Activated CD8-positive, alpha-beta memory T cell treated with anti-CD3 and anti-CD28 coated beads, Interleukin-2, amount 50 U/mL, for 24 hours (primary cell): ENCODE measurements around the gene THSD7B.
"Not testable (repeated sequence)": the region's sequence is repeated elsewhere in the genome, so short reads cannot be mapped to it uniquely, and the experiment has no call there.

ENCODE experiments used
- DNase-seq: peaks from one replicate; pipeline ENCODE4 v3.0.0-alpha.2; 2020; ENCODE audit errors: extremely low read depth

THSD7B gene

DNA sequence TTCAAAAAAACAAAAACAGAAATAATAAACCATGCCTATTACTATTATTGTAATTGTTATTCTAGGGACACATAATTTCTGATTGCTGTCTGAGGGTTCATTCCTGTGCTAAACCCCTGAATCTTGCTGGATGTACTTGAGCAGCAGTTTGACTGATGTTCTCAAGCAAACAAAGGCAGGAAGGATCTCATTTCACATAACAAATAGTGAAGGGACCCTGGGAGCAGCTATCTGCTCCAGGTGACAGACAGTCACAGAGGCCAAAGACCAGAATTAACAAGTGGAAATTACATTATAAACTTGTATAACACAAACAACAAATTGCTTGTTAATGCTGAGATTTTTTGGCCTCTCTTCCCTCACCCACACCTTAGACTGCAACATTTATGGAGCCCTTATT, 284.2 kb downstream of the THSD7B start:
- no peak for DNase-seq

- no peak for DNase-seq
Measured at GRCh38 chr2:137050949-137051348, 285.6 kb downstream of the THSD7B start.

GRCh38 chr2:137051778-137052398, 286.5 kb downstream of the THSD7B start:
- no peak for DNase-seq

DNA sequence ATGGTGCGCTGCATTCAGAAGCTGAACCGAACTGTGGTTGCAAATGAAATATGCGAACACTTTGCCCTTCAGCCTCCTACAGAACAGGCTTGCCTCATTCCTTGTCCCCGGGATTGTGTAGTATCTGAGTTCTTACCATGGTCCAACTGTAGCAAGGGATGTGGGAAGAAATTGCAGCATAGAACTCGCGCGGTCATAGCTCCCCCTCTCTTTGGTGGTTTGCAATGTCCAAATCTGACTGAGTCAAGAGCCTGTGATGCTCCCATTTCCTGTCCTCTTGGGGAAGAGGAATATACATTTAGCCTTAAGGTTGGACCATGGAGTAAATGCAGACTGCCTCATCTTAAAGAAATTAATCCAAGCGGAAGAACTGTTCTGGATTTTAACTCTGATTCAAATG, 291.4 kb downstream of the THSD7B start:
- DNase-seq = no peak

DNA sequence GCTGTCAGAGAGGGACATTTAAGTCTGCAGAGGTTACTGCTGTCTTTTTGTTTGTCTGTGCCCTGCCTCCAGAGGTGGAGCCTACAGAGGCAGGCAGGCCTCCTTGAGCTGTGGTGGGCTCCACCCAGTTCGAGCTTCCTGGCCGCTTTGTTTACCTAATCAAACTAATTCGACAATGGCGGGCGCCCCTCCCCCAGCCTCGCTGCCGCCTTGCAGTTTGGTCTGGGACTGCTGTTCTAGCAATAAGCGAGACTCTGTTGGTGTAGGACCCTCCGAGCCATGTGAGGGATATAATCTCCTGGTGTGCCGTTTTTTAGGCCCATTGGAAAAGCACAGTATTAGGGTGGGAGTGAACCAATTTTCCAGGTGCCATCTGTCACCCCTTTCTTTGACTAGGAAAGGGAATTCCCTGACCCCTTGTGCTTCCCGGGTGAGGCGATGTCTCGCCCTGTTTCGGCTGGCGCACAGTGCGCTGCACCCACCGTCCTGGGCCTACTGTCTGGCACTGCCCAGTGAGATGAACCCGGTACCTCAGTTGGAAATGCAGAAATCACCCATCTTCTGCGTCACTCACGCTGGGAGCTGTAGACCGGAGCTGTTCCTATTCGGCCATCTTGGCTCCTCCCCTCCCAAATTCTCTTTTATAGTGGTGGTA, 310.9 kb downstream of the THSD7B start:
- DNase-seq = not testable (repeated sequence)

GRCh38 chr2:137091704-137092103, 326.4 kb downstream of the THSD7B start:
- DNase-seq = no peak

DNA sequence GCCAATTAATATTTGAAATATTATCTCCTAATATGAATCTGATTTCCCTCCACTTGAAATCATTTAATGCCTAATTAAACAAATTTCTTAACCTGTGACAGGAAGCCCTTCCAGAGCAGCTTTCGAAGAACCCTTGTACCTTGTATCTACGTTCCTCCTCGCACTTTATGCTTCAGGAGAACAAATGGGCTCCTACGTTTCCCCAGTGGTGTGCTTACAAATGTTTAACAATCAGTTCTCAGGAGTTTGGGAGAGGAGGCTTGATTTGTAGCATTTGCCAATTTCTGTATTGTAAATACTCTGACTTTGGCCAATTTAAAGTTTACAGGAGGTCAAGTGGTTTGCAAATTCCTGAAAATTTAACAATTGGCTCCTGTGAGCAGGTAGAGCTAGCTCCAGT, 327.8 kb downstream of the THSD7B start:
- no peak for DNase-seq

- DNase-seq = no peak
Measured at GRCh38 chr2:137096187-137096586, 330.8 kb downstream of the THSD7B start.

GRCh38 chr2:137096693-137097092, 331.3 kb downstream of the THSD7B start:
- DNase-seq = no peak

DNA sequence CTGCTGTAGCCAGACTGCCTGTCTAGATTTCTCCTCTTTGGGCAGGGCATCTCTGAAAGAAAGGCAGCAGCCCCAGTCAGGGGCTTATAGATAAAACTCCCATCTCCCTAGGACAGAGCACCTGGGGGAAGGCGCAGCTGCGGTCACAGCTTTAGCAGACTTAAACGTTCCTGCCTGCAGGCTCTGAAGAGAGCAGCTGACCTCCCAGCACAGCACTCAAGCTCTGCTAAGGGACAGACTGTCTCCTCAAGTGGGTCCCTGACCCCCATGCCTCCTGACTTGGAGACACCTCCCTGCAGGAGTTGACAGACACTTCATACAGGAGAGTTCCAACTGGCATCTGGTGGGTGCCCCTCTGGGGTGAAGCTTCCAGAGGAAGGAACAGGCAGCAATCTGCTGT, 336.5 kb downstream of the THSD7B start:
- DNase-seq = not testable (repeated sequence)

GRCh38 chr2:137107904-137108303, 342.6 kb downstream of the THSD7B start:
- no peak for DNase-seq

DNA sequence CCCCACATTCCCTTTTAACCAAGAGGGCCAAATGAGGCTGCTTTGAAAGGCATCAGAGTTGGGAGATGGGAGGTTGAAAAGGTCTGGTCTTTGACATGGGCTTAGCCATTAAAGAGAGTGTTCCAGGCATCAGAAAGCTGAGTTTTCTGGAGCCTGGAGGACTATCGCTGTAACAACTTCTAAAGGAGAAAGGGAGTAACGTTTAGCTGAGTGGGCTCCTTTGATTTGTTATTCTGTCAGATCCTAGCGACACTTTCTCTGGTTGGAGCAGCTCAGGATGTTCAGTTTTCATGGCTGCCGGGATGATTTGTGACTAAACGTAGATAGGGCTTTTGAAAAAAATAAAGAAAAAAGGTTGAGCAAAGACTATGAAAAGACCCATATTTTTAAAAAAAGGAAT, 346.6 kb downstream of the THSD7B start:
- no peak for DNase-seq

- DNase-seq = no peak
Measured at GRCh38 chr2:137115081-137115794, 349.9 kb downstream of the THSD7B start.

- no peak for DNase-seq
Measured at GRCh38 chr2:137115795-137116089, 350.4 kb downstream of the THSD7B start.

DNA sequence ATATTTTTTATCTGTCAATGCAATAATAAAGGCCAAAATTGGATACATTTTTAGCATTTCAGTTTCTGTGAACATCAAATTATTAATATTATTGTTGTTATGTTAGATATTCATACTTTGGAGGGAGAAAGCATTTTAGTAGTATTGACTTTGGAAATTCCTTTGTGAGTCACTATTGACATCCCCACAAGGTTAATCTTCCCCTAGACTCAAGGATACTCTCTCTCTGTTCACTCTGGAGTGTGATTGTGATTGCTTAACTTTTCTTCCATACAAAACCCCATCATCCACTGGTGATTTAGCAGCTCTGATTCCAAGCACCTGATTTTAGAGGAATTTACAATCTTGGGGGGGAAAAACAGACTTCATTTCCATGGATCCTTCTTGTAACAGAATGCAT, 352.0 kb downstream of the THSD7B start:
- no peak for DNase-seq

DNA sequence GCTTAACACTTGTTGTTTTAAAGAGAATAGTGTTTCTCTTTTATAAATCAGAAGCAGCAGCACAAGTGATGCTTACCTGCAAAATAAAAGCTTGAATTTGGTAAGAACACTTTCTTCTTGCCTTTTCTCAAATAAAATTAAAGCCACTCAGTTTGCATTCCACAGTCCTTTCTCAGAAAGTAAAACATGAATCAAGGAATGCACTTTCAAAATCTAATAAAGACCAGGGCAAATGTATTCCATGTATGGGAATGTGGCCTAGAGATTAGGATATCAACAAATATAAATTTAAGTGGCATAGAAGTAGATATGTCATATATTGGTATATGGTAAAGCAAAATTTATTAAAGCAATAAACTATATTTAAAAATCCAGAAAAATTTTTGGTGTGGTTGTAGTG, 352.8 kb downstream of the THSD7B start:
- DNase-seq = no peak

GRCh38 chr2:137123226-137123625, 357.9 kb downstream of the THSD7B start:
- DNase-seq = no peak

DNA sequence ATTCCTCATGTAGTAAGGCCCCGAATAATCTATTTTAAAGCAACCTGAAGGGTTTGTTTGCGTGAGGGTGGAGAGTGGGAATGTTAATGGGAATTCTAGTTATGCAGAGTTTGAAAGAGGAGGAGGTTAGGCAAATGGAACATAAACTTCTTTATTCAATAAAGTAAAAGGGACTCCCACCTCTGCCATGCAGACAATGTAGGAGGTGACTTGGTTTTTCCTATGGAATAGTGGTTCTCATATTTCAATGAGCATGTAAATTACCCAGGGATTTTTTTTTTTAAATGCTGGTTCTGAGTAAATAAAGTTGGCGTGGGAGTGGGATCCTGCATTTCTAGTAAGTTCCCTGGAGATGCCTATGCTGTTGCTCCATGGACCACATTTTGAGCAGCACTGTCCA, 367.9 kb downstream of the THSD7B start:
- DNase-seq = no peak

GRCh38 chr2:137138263-137138662, 372.9 kb downstream of the THSD7B start:
- no peak for DNase-seq

GRCh38 chr2:137151731-137152130, 386.4 kb downstream of the THSD7B start:
- DNase-seq = no peak

DNA sequence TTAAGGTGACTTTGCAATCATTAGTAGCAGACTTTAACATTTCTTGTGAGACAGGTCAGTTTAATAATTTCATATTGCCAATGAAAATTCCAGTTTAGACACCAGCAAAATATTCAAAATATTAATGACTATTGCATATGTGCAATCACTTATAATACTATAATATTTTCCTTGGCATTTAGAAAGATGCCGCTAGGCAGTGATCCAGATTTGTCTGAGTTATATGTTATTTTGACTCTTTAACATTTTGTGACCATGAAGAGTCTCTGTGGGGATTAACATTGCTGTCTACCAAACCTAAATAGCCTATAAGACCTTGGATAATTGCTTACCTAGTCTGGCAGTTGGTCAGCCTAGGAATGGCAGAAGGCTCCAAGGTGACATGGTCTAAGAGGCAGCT, 389.6 kb downstream of the THSD7B start:
- DNase-seq = no peak

DNA sequence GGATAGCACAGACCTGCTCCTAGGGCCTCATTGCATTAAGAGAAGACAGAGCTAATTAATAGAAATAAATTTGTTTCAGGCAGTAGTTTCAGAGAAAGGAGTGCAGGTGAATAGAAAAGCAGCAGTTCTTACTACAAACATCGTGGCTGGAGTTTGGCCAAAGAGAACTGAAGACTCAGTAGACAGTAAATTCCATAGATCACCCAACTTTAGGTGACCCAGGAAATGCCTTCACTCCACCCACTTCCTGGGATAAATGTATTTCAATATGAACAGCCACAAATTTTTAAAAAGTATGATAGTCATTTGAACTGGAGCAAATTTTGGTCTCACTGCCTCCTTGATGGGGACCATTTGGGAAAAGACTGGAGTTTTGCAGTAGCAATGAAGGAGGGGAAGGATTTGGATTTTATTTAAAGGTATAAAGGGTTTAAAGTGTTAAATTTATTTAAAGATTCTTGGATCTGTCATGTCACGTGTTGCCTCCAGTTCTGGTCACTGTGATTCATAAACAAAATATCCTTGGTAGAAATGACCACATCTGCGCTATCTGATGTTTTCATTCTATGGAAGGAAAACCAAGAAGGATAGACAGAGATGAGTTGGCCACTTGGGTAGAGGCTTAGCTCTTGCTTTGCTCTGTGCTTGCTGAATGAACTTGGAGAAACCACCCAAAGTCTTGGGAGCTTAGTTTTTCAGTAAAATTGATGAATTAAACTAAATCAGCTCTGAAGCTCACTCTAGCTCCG, 390.2 kb downstream of the THSD7B start:
- no peak for DNase-seq
